WTC11 (cell line): ENCODE results near the gene SNX7. TPM values are rescaled to one million over a fixed set of nuclear protein-coding genes. Genes with fewer than 3 reads are reported as not detected.

Source experiments
- ATAC-seq: fragments of 200-7000 bp; cut with Tn5 transposase; 2 replicates; pipeline ENCODE4 v1.10.0; 2021; ENCODE audit warnings: mild to moderate bottlenecking, moderate library complexity
- CTCF ChIA-PET: fragments of 300-600 bp; sonication (Branson Sonifier 250); formaldehyde crosslinking; loops from one replicate; lab custom pipeline; 2021; ENCODE audit warnings: antibody characterized with exemption; lab: Charles Lee
- POLR2A ChIA-PET: fragments of 350-600 bp; sonication (Branson Sonifier 250); formaldehyde crosslinking; loops from one replicate; lab custom pipeline; 2021; ENCODE audit warnings: antibody characterized with exemption; lab: Charles Lee
- DNase-seq: peaks from one replicate; pipeline ENCODE4 v3.0.0; 2021; ENCODE audit warnings: low spot score
- H3K27ac Mint-ChIP-seq: 2 replicates; pipeline ENCODE4 v1.8.0; 2021; ENCODE audit warnings: mixed read lengths
- H3K27me3 Mint-ChIP-seq: 2 replicates; pipeline ENCODE4 v1.8.0; 2021; ENCODE audit warnings: low read depth, mild to moderate bottlenecking, moderate library complexity, mixed read lengths
- H3K36me3 Mint-ChIP-seq: 2 replicates; pipeline ENCODE4 v1.8.0; 2021; ENCODE audit warnings: mixed read lengths
- H3K4me1 Mint-ChIP-seq: 2 replicates; pipeline ENCODE4 v1.8.0; 2022; ENCODE audit warnings: mixed read lengths
- H3K4me3 Mint-ChIP-seq: 2 replicates; pipeline ENCODE4 v1.8.0; 2021; ENCODE audit warnings: mild to moderate bottlenecking, moderate library complexity, mixed read lengths
- H3K9me3 Mint-ChIP-seq: 2 replicates; pipeline ENCODE4 v1.8.0; 2021; ENCODE audit warnings: mixed read lengths
- CREM ChIP-seq: sonication (generic); formaldehyde crosslinking; IDR thresholded peaks from 2 replicates; pipeline ENCODE4 v1.8.1; 2022; ENCODE audit warnings: mild to moderate bottlenecking, missing genetic modification reagents, moderate library complexity
- CTCF ChIP-seq: fragments of 200-600 bp; IDR thresholded peaks from 2 replicates; pipeline ENCODE4 v1.8.0; 2022; ENCODE audit warnings: antibody characterized with exemption
- ESRRA ChIP-seq: sonication (generic); formaldehyde crosslinking; IDR thresholded peaks from 2 replicates; pipeline ENCODE4 v1.8.1; 2022; ENCODE audit warnings: mild to moderate bottlenecking, missing genetic modification reagents, borderline replicate concordance
- GTF2I ChIP-seq: fragments of 250-450 bp; sonication (Bioruptor Pico); conservative IDR thresholded peaks from 2 replicates; pipeline ENCODE4 v1.4.0; 2021; ENCODE audit warnings: mild to moderate bottlenecking
- KAT7 ChIP-seq: sonication (generic); formaldehyde crosslinking; IDR thresholded peaks from 2 replicates; pipeline ENCODE4 v1.8.1; 2023; ENCODE audit warnings: missing genetic modification reagents, mild to moderate bottlenecking, borderline replicate concordance
- NFYB ChIP-seq: sonication (generic); formaldehyde crosslinking; conservative IDR thresholded peaks from 2 replicates; pipeline ENCODE4 v1.8.0; 2022; ENCODE audit warnings: low read depth, missing genetic modification reagents
- PRDM15 ChIP-seq: sonication (generic); formaldehyde crosslinking; IDR thresholded peaks from 2 replicates; pipeline ENCODE4 v1.8.0; 2022; ENCODE audit warnings: missing genetic modification reagents
- ZBTB21 ChIP-seq: sonication (generic); formaldehyde crosslinking; IDR thresholded peaks from 2 replicates; pipeline ENCODE4 v1.8.1; 2023; ENCODE audit warnings: mild to moderate bottlenecking, missing genetic modification reagents, borderline replicate concordance
- ZNF263 ChIP-seq: sonication (generic); formaldehyde crosslinking; IDR thresholded peaks from 2 replicates; pipeline ENCODE4 v1.8.1; 2022; ENCODE audit warnings: low read depth, mild to moderate bottlenecking, moderate library complexity, missing genetic modification reagents
- total RNA-seq: library from RNA; stranded (reverse); gene quantifications from 3 replicates; pipeline ENCODE4 v1.2.3, GENCODE V29; 2021
- TF ChIP-seq, protein P1 (sequence below): sonication (generic); formaldehyde crosslinking; conservative IDR thresholded peaks from 2 replicates; pipeline ENCODE4 v1.8.1; 2022; ENCODE audit warnings: mild to moderate bottlenecking, missing genetic modification reagents
- TF ChIP-seq, protein P2 (sequence below): sonication (generic); formaldehyde crosslinking; IDR thresholded peaks from 2 replicates; pipeline ENCODE4 v1.8.0; 2022; ENCODE audit warnings: mild to moderate bottlenecking, missing genetic modification reagents
- TF ChIP-seq, protein P3 (sequence below): sonication (generic); formaldehyde crosslinking; IDR thresholded peaks from 2 replicates; pipeline ENCODE4 v1.8.0; 2023; ENCODE audit warnings: missing genetic modification reagents
- TF ChIP-seq, protein P4 (sequence below): fragments of 250-450 bp; sonication (Bioruptor Pico); IDR thresholded peaks from 2 replicates; pipeline ENCODE4 v1.9.0; 2021; ENCODE audit warnings: moderate library complexity, mild to moderate bottlenecking, inconsistent platforms, borderline replicate concordance
- TF ChIP-seq, protein P5 (sequence below): sonication (generic); formaldehyde crosslinking; IDR thresholded peaks from 2 replicates; pipeline ENCODE4 v1.8.0; 2023; ENCODE audit warnings: mild to moderate bottlenecking, missing genetic modification reagents

The SNX7 gene
- total RNA-seq, 1 experiment from 2014 or later, result 15.7 TPM

GRCh38 chr1:98769162-98769561 lies 107.6 kb downstream of the SNX7 start (continued):
- TF ChIP-seq, protein P1, sequence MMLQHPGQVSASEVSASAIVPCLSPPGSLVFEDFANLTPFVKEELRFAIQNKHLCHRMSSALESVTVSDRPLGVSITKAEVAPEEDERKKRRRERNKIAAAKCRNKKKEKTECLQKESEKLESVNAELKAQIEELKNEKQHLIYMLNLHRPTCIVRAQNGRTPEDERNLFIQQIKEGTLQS (CRISPR knock-in tag), result no peak
- TF ChIP-seq ZBTB21 (CRISPR knock-in tag) (no peak), PRDM15 (CRISPR knock-in tag) (no peak), NFYB (no peak)
- TF ChIP-seq, protein P2, sequence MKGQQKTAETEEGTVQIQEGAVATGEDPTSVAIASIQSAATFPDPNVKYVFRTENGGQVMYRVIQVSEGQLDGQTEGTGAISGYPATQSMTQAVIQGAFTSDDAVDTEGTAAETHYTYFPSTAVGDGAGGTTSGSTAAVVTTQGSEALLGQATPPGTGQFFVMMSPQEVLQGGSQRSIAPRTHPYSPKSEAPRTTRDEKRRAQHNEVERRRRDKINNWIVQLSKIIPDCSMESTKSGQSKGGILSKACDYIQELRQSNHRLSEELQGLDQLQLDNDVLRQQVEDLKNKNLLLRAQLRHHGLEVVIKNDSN (CRISPR knock-in tag), result no peak
- TF ChIP-seq, protein P3, sequence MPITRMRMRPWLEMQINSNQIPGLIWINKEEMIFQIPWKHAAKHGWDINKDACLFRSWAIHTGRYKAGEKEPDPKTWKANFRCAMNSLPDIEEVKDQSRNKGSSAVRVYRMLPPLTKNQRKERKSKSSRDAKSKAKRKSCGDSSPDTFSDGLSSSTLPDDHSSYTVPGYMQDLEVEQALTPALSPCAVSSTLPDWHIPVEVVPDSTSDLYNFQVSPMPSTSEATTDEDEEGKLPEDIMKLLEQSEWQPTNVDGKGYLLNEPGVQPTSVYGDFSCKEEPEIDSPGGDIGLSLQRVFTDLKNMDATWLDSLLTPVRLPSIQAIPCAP (CRISPR knock-in tag), result no peak
- TF ChIP-seq, all 79 proteins: peak for 0

DNA sequence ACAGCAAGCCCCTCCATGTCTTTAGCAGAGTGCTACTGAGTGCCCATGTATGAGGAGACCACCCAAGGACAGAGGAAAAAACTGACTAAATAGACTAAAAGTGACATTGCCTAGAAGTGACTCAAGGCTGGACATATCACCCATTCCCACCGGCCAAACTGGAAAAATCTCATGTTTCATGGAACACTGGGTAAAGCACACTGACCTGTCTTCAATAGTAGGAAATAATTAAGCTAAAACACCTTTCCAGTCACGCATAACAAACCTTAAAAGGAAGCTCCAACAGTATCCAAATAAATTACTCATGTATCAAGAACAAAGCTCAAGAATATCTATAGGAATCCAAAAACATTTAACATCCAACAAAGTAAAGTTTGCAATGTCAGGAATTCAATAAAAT lies 120.4 kb downstream of the SNX7 start:
- POLR2A ChIA-PET, result interaction anchor here (0.5 kb wide), 1 partner anchor 146 kb away, joined by 4 read pairs; no protein-coding TSS in a partner anchor
- no peak overlapping the region for H3K4me3 Mint-ChIP-seq
- DNase-seq (no peak), ATAC-seq (no peak)
- H3K4me1 Mint-ChIP-seq, result peaks cover 4% of the 10 kb centered on the region
- peaks cover 24% of the 10 kb centered on the region for H3K9me3 Mint-ChIP-seq
- no peak overlapping the region for H3K27ac Mint-ChIP-seq
- peaks cover 23% of the 10 kb centered on the region for H3K36me3 Mint-ChIP-seq
- CTCF ChIA-PET, result interaction anchor here (1.8 kb wide), 1 partner anchor 13 kb away, joined by 12 read pairs; no protein-coding TSS in a partner anchor
- H3K27me3 Mint-ChIP-seq, result no peaks in the 10 kb centered on the region; the same call in 1 of the 2 replicates
- TF ChIP-seq KAT7 (no peak), ESRRA (CRISPR knock-in tag) (no peak), CTCF (no peak)

DNA sequence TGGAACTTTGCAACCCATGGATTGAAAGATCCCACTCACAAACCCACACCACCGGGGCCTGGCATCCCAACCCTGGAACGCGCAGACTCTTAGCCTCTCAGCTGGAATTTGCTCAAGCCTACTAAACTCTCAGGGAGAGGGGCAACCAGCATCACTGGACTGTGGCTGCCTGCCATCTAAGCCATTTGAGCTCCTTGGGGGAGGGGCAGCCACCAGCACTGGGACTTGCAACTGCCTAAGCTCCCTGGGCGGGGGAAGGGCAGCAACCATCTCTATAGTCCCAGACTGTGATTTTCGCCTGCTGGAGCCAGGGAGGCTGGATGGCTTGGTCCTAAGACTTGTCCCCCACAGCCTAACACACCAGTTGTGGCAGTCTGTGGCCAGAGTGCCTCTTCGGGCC lies 122.3 kb downstream of the SNX7 start:
- Mint-ChIP-seq H3K9me3 (peaks cover 34% of the 10 kb centered on the region), H3K4me3 (no peak overlapping the region), H3K27me3 (no peaks in the 10 kb centered on the region; the same call in 1 of the 2 replicates), H3K4me1 (peaks cover 12% of the 10 kb centered on the region), H3K27ac (no peak overlapping the region), H3K36me3 (peaks cover 24% of the 10 kb centered on the region)
- DNase-seq (peak; percentile 62), ATAC-seq (peak; percentile 86)
- TF ChIP-seq ZNF263 (no peak), GTF2I (no peak), CREM (CRISPR knock-in tag) (no peak), ZBTB21 (CRISPR knock-in tag) (no peak)
- TF ChIP-seq, protein P4, sequence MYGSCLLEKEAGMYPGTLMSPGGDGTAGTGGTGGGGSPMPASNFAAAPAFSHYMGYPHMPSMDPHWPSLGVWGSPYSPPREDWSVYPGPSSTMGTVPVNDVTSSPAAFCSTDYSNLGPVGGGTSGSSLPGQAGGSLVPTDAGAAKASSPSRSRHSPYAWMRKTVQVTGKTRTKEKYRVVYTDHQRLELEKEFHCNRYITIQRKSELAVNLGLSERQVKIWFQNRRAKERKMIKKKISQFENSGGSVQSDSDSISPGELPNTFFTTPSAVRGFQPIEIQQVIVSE, result no peak
- TF ChIP-seq, protein P5, sequence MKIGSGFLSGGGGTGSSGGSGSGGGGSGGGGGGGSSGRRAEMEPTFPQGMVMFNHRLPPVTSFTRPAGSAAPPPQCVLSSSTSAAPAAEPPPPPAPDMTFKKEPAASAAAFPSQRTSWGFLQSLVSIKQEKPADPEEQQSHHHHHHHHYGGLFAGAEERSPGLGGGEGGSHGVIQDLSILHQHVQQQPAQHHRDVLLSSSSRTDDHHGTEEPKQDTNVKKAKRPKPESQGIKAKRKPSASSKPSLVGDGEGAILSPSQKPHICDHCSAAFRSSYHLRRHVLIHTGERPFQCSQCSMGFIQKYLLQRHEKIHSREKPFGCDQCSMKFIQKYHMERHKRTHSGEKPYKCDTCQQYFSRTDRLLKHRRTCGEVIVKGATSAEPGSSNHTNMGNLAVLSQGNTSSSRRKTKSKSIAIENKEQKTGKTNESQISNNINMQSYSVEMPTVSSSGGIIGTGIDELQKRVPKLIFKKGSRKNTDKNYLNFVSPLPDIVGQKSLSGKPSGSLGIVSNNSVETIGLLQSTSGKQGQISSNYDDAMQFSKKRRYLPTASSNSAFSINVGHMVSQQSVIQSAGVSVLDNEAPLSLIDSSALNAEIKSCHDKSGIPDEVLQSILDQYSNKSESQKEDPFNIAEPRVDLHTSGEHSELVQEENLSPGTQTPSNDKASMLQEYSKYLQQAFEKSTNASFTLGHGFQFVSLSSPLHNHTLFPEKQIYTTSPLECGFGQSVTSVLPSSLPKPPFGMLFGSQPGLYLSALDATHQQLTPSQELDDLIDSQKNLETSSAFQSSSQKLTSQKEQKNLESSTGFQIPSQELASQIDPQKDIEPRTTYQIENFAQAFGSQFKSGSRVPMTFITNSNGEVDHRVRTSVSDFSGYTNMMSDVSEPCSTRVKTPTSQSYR (CRISPR knock-in tag), result 0 out of 2 replicates have a peak, but pooled peaks have one; percentile 67
- ChIA-PET POLR2A (no interaction called here), CTCF (interaction anchor here (2.0 kb wide), 1 partner anchor 10 kb away, joined by 5 read pairs; no protein-coding TSS in a partner anchor)
